ENCODE measurements around the gene MAPKBP1.

The MAPKBP1 gene

DNA sequence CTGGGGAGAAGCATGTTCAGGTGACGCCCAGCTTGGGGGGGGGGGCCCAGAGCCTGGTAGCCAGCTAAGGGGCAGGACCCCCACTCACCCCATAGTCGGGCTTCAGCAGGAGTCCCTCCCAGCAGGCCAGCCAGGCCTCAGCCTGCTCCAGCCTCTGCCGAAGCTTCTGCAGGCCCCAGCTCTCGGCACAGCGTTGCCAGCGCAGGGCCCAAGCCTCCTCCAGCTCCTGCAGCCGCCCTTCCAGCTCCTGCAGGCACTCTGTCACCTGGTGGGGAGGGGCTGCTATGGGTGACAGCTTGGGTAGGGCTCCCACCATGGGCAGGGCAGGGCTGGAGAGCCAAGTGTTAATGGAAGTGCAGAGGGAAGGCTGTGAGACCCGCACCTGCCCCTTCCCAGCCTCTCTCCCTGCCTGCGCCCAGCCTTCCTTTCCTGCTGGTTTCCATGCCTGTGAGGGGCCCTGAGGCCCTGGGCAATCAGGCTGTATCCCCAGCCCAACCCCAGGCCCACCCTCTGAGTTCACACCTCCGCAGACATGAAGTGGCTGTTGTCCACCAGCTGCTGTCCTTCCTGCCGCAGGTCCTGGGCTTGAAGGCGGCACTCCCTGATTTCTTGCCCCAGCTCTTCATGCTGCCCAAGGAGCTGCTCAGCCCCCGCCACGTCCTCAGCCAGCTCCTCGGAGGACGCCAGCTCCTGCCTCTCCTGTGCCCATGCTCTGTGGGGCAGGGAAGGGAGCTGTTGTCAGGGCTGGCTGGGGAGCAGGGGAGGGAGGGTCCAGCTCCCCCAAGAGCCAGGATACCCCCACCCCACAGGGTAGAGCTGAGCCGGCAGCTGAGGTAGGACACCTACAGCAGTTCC lies 78.7 kb downstream of the MAPKBP1 start:
- Mint-ChIP-seq H3K4me3 (no peak overlapping the region), H3K27ac (no peak overlapping the region), H3K9me3 (ENCODE audit: low read depth) (no peaks in the 10 kb centered on the region), H3K27me3 (no peaks in the 10 kb centered on the region), H3K4me1 (ENCODE audit: low read depth) (peaks cover 1% of the 10 kb centered on the region), H3K36me3 (no peaks in the 10 kb centered on the region)

- no peak overlapping the region for H3K4me3 Mint-ChIP-seq
- H3K27ac Mint-ChIP-seq, result no peak overlapping the region
Observed at GRCh38 chr15:41853831-41854230, 79.5 kb downstream of the MAPKBP1 start.

DNA sequence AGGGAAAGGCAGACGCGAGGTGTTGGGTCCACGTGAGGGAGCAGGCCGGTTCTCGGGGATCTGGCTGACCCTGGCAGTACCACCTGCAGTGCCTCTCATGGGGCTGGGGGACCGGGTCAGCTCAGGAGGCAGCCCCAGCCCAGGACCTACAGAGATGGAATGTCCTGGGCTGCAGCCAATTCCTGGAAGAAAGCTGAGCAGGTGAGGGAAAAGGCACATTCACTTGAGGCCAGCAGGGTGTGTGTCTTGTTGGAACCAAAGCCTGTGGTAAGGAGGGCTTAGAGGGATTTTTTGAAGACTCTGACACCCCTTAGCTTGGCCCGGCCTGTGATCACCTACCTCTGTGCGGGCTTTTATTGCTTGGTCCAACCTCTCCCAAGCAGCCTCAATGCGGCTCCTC lies 80.2 kb downstream of the MAPKBP1 start:
- Mint-ChIP-seq H3K36me3 (no peaks in the 10 kb centered on the region), H3K27ac (no peak overlapping the region), H3K4me3 (no peak overlapping the region), H3K27me3 (no peaks in the 10 kb centered on the region), H3K9me3 (ENCODE audit: low read depth) (no peaks in the 10 kb centered on the region), H3K4me1 (ENCODE audit: low read depth) (peaks cover 1% of the 10 kb centered on the region)

More at GRCh38 chr15:41853831-41854230, 79.5 kb downstream of the MAPKBP1 start:
- H3K9me3 Mint-ChIP-seq (ENCODE audit: low read depth), result no peaks in the 10 kb centered on the region
- no peaks in the 10 kb centered on the region for H3K27me3 Mint-ChIP-seq
- peaks cover 1% of the 10 kb centered on the region for H3K4me1 Mint-ChIP-seq (ENCODE audit: low read depth)
- H3K36me3 Mint-ChIP-seq, result no peaks in the 10 kb centered on the region

GRCh38 chr15:41855261-41855961 lies 81.1 kb downstream of the MAPKBP1 start:
- Mint-ChIP-seq H3K4me3 (no peak overlapping the region), H3K36me3 (no peaks in the 10 kb centered on the region)

GRCh38 chr15:41856262-41856661 lies 82.0 kb downstream of the MAPKBP1 start:
- Mint-ChIP-seq H3K4me1 (ENCODE audit: low read depth) (peaks cover 8% of the 10 kb centered on the region), H3K9me3 (ENCODE audit: low read depth) (no peaks in the 10 kb centered on the region), H3K27ac (no peak overlapping the region), H3K27me3 (no peaks in the 10 kb centered on the region), H3K4me3 (no peak overlapping the region), H3K36me3 (no peaks in the 10 kb centered on the region)

More at GRCh38 chr15:41855261-41855961, 81.1 kb downstream of the MAPKBP1 start:
- Mint-ChIP-seq H3K27me3 (no peaks in the 10 kb centered on the region), H3K9me3 (ENCODE audit: low read depth) (no peaks in the 10 kb centered on the region), H3K27ac (no peak overlapping the region), H3K4me1 (ENCODE audit: low read depth) (peaks cover 6% of the 10 kb centered on the region)

- Mint-ChIP-seq H3K4me1 (ENCODE audit: low read depth) (peaks cover 8% of the 10 kb centered on the region), H3K27ac (no peak overlapping the region), H3K36me3 (no peaks in the 10 kb centered on the region), H3K9me3 (ENCODE audit: low read depth) (no peaks in the 10 kb centered on the region), H3K27me3 (no peaks in the 10 kb centered on the region), H3K4me3 (no peak overlapping the region)
Observed at GRCh38 chr15:41856716-41857115, 82.4 kb downstream of the MAPKBP1 start.

GRCh38 chr15:41857316-41857715 lies 83.0 kb downstream of the MAPKBP1 start:
- Mint-ChIP-seq H3K9me3 (ENCODE audit: low read depth) (no peaks in the 10 kb centered on the region), H3K27ac (no peak overlapping the region)

DNA sequence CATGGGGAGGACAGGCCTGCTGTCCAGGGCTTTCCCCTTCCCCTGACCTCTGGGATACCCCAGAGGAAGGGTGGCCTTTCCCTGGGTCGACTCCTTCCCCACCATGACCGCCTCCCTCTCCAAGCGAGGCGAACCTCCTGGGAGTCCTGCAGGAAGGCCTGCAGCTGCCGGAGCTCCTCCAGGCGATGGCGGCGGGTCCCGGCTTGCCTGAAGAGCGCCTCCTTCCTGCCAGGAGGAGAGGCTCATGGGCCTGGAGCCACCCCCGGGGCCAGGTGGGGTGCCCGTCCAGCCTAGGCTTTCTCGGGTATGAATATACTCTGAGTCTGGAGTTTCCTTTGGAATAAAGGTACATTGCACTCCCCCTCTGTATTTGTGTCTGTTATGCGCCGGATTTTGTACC lies 84.5 kb downstream of the MAPKBP1 start:
- peaks cover 8% of the 10 kb centered on the region for H3K4me1 Mint-ChIP-seq (ENCODE audit: low read depth)
- no peaks in the 10 kb centered on the region for H3K27me3 Mint-ChIP-seq
- no peaks in the 10 kb centered on the region for H3K9me3 Mint-ChIP-seq (ENCODE audit: low read depth)
- H3K36me3 Mint-ChIP-seq, result no peaks in the 10 kb centered on the region
- no peak overlapping the region for H3K4me3 Mint-ChIP-seq
- H3K27ac Mint-ChIP-seq, result no peak overlapping the region

More at GRCh38 chr15:41857316-41857715, 83.0 kb downstream of the MAPKBP1 start:
- Mint-ChIP-seq H3K36me3 (no peaks in the 10 kb centered on the region), H3K4me3 (no peak overlapping the region), H3K27me3 (no peaks in the 10 kb centered on the region), H3K4me1 (ENCODE audit: low read depth) (peaks cover 8% of the 10 kb centered on the region)

DNA sequence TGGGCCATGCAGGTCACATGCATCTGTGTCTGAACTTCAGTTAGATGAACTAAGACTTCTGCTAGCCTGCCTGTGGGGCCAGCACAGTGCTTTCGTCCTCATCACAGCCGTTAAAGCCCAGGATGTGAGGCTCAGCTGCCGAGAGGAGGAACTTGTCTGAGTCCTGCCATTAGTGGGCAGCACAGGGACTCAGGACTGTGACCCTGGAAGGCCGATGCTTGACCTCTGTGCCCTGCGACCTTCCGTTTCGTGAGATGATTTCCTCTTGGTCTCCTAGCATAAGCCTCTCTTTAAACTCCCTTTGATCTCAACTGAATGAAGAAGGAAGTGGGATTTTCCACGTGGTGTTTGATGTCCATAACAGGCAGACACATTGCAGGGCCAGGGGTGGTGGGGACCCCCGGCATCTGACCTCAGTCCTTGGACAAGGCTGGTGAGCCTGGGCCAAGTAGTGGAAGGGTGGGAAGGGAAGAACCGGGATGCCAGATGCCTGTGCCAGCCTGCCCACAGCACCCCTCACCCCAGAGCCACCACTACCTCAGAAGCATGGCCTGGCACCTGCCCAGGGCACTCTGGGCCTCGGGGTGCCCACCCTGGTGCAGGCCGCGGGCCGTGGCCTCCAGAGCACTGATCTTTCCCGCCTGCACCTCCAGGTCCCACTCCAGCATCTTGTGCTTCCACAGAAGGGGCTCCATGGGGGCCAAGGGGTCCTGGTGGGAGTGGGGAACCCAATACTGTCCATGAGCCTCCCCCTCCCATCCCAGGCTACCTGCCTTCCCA lies 86.0 kb downstream of the MAPKBP1 start:
- H3K4me1 Mint-ChIP-seq (ENCODE audit: low read depth), result peaks cover 8% of the 10 kb centered on the region
- H3K4me3 Mint-ChIP-seq, result no peak overlapping the region
- no peaks in the 10 kb centered on the region for H3K9me3 Mint-ChIP-seq (ENCODE audit: low read depth)
- H3K27ac Mint-ChIP-seq, result no peak overlapping the region
- H3K27me3 Mint-ChIP-seq, result no peaks in the 10 kb centered on the region
- no peaks in the 10 kb centered on the region for H3K36me3 Mint-ChIP-seq

- no peak overlapping the region for H3K27ac Mint-ChIP-seq
- H3K27me3 Mint-ChIP-seq, result no peaks in the 10 kb centered on the region
- H3K4me3 Mint-ChIP-seq, result no peak overlapping the region
- H3K9me3 Mint-ChIP-seq (ENCODE audit: low read depth), result no peaks in the 10 kb centered on the region
- H3K4me1 Mint-ChIP-seq (ENCODE audit: low read depth), result peaks cover 8% of the 10 kb centered on the region
- H3K36me3 Mint-ChIP-seq, result no peaks in the 10 kb centered on the region
Observed at GRCh38 chr15:41861736-41862356, 87.6 kb downstream of the MAPKBP1 start.

- Mint-ChIP-seq H3K36me3 (no peaks in the 10 kb centered on the region), H3K4me3 (no peak overlapping the region), H3K9me3 (ENCODE audit: low read depth) (no peaks in the 10 kb centered on the region), H3K27ac (no peak overlapping the region), H3K4me1 (ENCODE audit: low read depth) (peaks cover 8% of the 10 kb centered on the region), H3K27me3 (no peaks in the 10 kb centered on the region)
Observed at GRCh38 chr15:41862515-41863116, 88.3 kb downstream of the MAPKBP1 start.

GRCh38 chr15:41865490-41866055 lies 91.3 kb downstream of the MAPKBP1 start:
- Mint-ChIP-seq H3K27me3 (no peaks in the 10 kb centered on the region), H3K9me3 (ENCODE audit: low read depth) (no peaks in the 10 kb centered on the region), H3K4me1 (ENCODE audit: low read depth) (peaks cover 4% of the 10 kb centered on the region), H3K36me3 (no peaks in the 10 kb centered on the region), H3K27ac (no peak overlapping the region), H3K4me3 (no peak overlapping the region)

- H3K36me3 Mint-ChIP-seq, result no peaks in the 10 kb centered on the region
- no peaks in the 10 kb centered on the region for H3K27me3 Mint-ChIP-seq
- H3K4me3 Mint-ChIP-seq, result no peak overlapping the region
- no peak overlapping the region for H3K27ac Mint-ChIP-seq
- no peaks in the 10 kb centered on the region for H3K9me3 Mint-ChIP-seq (ENCODE audit: low read depth)
- peaks cover 8% of the 10 kb centered on the region for H3K4me1 Mint-ChIP-seq (ENCODE audit: low read depth)
Observed at GRCh38 chr15:41866263-41866703, 92.0 kb downstream of the MAPKBP1 start.

All from activated naive CD8-positive, alpha-beta T cell (primary cell).